Parathyroid adenoma (tissue), 2 donors: Measurements from ENCODE around the gene MAGEA9B.
A peak's percentile ranks its signal among the peaks of the same experiment; 100 is the strongest.
"Not testable (repeated sequence)": the region's sequence is repeated elsewhere in the genome, so short reads cannot be mapped to it uniquely, and the experiment has no call there.

ENCODE experiments used
- H2AFZ ChIP-seq: fragments of 300-600 bp; sonication (generic); one replicate; pipeline ENCODE4 v1.7.0; 2017; ENCODE audit warnings: antibody characterized with exemption, mild to moderate bottlenecking
- H3K27ac ChIP-seq: fragments of 300-600 bp; sonication (generic); one replicate; pipeline ENCODE4 v1.7.0; 2017
- H3K27me3 ChIP-seq: fragments of 300-600 bp; sonication (generic); one replicate; pipeline ENCODE4 v1.7.0; 2017; ENCODE audit warnings: low read length; ENCODE audit not compliant: control insufficient read depth, insufficient read depth
- H3K36me3 ChIP-seq: fragments of 300-600 bp; sonication (generic); one replicate; pipeline ENCODE4 v1.7.0; 2017; ENCODE audit warnings: low read length; ENCODE audit not compliant: control insufficient read depth, insufficient read depth
- H3K4me1 ChIP-seq: fragments of 300-600 bp; sonication (generic); one replicate; pipeline ENCODE4 v1.7.0; 2017; ENCODE audit warnings: control low read depth
- H3K4me2 ChIP-seq: fragments of 300-600 bp; sonication (generic); one replicate; pipeline ENCODE4 v1.7.0; 2017; ENCODE audit warnings: low read length
- H3K4me3 ChIP-seq: fragments of 300-600 bp; sonication (generic); one replicate; pipeline ENCODE4 v1.7.0; 2017; ENCODE audit warnings: low read depth, low read length
- H3K79me2 ChIP-seq: fragments of 300-600 bp; sonication (generic); one replicate; pipeline ENCODE4 v1.7.0; 2017; ENCODE audit warnings: control low read depth
- H3K9ac ChIP-seq: fragments of 300-600 bp; sonication (generic); one replicate; pipeline ENCODE4 v1.7.0; 2017; ENCODE audit warnings: mild to moderate bottlenecking
- H3K9me3 ChIP-seq: fragments of 300-600 bp; sonication (generic); one replicate; pipeline ENCODE4 v1.7.0; 2017; ENCODE audit warnings: low read length; ENCODE audit not compliant: control insufficient read depth
- CTCF ChIP-seq: fragments of 300-600 bp; sonication (generic); IDR thresholded peaks from one replicate; pipeline ENCODE4 v1.7.0; 2017; ENCODE audit warnings: antibody characterized with exemption, mild to moderate bottlenecking
- donor health status: primary hyperparathyroidism.

The MAGEA9B gene

GRCh38 chrX:149587359-149587758 is at the start of gene MAGEA9B:
Gene MAGEA9B, minus strand, starts transcription at chrX:149587459. Its CDS starts 4,280 bp downstream, at chrX:149583179.
- not testable (repeated sequence) for H3K9me3 ChIP-seq, H3K36me3 ChIP-seq, H3K9ac ChIP-seq, H3K27me3 ChIP-seq, H3K4me3 ChIP-seq, H3K79me2 ChIP-seq, H2AFZ ChIP-seq, H3K4me2 ChIP-seq, H3K4me1 ChIP-seq, H3K27ac ChIP-seq

GRCh38 chrX:149633511-149633910 is 46.3 kb upstream of the MAGEA9B start:
- no peak overlapping the region for H3K4me2 ChIP-seq
- H3K4me1 ChIP-seq = peaks cover 6% of the 10 kb centered on the region
- H3K27ac ChIP-seq = no peak overlapping the region
- no peak overlapping the region for H3K4me3 ChIP-seq
- H2AFZ ChIP-seq = no peak overlapping the region
- TF ChIP-seq CTCF = no peak
- no peaks in the 10 kb centered on the region for H3K27me3 ChIP-seq
- no peaks in the 10 kb centered on the region for H3K36me3 ChIP-seq
- no peak overlapping the region for H3K9ac ChIP-seq
- H3K9me3 ChIP-seq = no peaks in the 10 kb centered on the region
- H3K79me2 ChIP-seq = peaks cover 17% of the 10 kb centered on the region

GRCh38 chrX:149631234-149632165 is 44.2 kb upstream of the MAGEA9B start, which contains the start of gene TMEM185A:
Gene TMEM185A, minus strand, starts transcription at chrX:149631792. Its CDS starts 212 bp downstream, at chrX:149631580.
- Histone ChIP-seq H3K36me3 (no peaks in the 10 kb centered on the region), H3K27ac (peak within 1 kb of the TSS; percentile 56), H3K4me1 (peaks cover 6% of the 10 kb centered on the region), H3K9ac (no peak within 1 kb of the TSS), H3K4me3 (peak within 1 kb of the TSS; percentile 59), H3K79me2 (peaks cover 18% of the 10 kb centered on the region), H2AFZ (peak within 1 kb of the TSS; percentile 81), H3K4me2 (peak within 1 kb of the TSS; percentile 80), H3K27me3 (no peaks in the 10 kb centered on the region), H3K9me3 (no peaks in the 10 kb centered on the region)
- TF ChIP-seq CTCF = no peak

GRCh38 chrX:149630681-149631233 is 43.5 kb upstream of the MAGEA9B start:
- no peak overlapping the region for H3K9ac ChIP-seq
- no peaks in the 10 kb centered on the region for H3K9me3 ChIP-seq
- H3K4me1 ChIP-seq = peaks cover 6% of the 10 kb centered on the region
- TF ChIP-seq CTCF = no peak
- H3K79me2 ChIP-seq = peaks cover 18% of the 10 kb centered on the region
- H3K36me3 ChIP-seq = no peaks in the 10 kb centered on the region
- no peaks in the 10 kb centered on the region for H3K27me3 ChIP-seq
- peak overlapping the region; percentile 80 for H3K4me2 ChIP-seq
- H3K4me3 ChIP-seq = peak overlapping the region; percentile 59
- peak overlapping the region; percentile 56 for H3K27ac ChIP-seq
- H2AFZ ChIP-seq = peak overlapping the region; percentile 81

GRCh38 chrX:149629730-149630387 is 42.6 kb upstream of the MAGEA9B start:
- H2AFZ ChIP-seq = no peak overlapping the region
- no peak overlapping the region for H3K9ac ChIP-seq
- peaks cover 6% of the 10 kb centered on the region for H3K4me1 ChIP-seq

More at GRCh38 chrX:149629730-149630387, 42.6 kb upstream of the MAGEA9B start:
- peaks cover 18% of the 10 kb centered on the region for H3K79me2 ChIP-seq
- no peak overlapping the region for H3K4me2 ChIP-seq
- H3K27me3 ChIP-seq = no peaks in the 10 kb centered on the region
- no peaks in the 10 kb centered on the region for H3K36me3 ChIP-seq
- TF ChIP-seq CTCF = no peak
- no peak overlapping the region for H3K27ac ChIP-seq
- no peaks in the 10 kb centered on the region for H3K9me3 ChIP-seq
- H3K4me3 ChIP-seq = no peak overlapping the region
